ENCODE measurements around the gene NLK. TPM values are rescaled to one million over a fixed set of nuclear protein-coding genes. Genes with fewer than 3 reads are reported as not detected.

Gene NLK
- total RNA-seq, 1 experiment from 2014 or later: 28.0 TPM

- intact Hi-C loops (cut with micrococcal nuclease; ENCODE audit: unreplicated experiment): no loop called here
- ATAC-seq (no peak), DNase-seq (ENCODE audit: low read depth, low spot score) (no peak)
- BruUV-seq (replicated peaks): no TSS peak
- H3K4me1 ChIP-seq (ENCODE audit: control insufficient read depth, insufficient read depth, low read length): peaks cover 28% of the 10 kb centered on the region
- POLR2A ChIA-PET: interaction anchor here (0.6 to 0.7 kb wide), 2 partner anchors 90 to 168 kb away, joined by 3 to 6 read pairs; no protein-coding TSS in a partner anchor
- TF ChIP-seq CTCF (IDR thresholded peaks at IDR 0.05): no peak
- TF ChIP-seq SIN3A (IDR thresholded peaks at IDR 0.05; ENCODE audit: borderline replicate concordance, insufficient read depth, low read depth, low read length): no peak
- TF ChIP-seq TCF7L2 (IDR thresholded peaks at IDR 0.05; ENCODE audit: low read depth, low read length): no peak
- TF ChIP-seq POLR2AphosphoS5 (IDR thresholded peaks at IDR 0.05; ENCODE audit: low read depth, low read length): no peak
- CTCF ChIA-PET: interaction anchor here (0.6 kb wide), 1 partner anchor 14 kb away, joined by 4 read pairs; no protein-coding TSS in a partner anchor
- H3K36me3 ChIP-seq (ENCODE audit: control insufficient read depth, insufficient read depth, low read length): no peaks in the 10 kb centered on the region
- no peak overlapping the region for H3K4me3 ChIP-seq (ENCODE audit: low read depth in 2 of 2, low read length in 2 of 2)
- H3K27me3 ChIP-seq (ENCODE audit: control insufficient read depth, insufficient read depth, low read length): no peaks in the 10 kb centered on the region
- no peak overlapping the region for H3K27ac ChIP-seq (ENCODE audit: low read length)
- in situ Hi-C loops (cut with HindIII; ENCODE audit: low pct_unique_long_range_greater_than_20kb, low sequenced_read_pairs): no loop called here
- H3K9me3 ChIP-seq (ENCODE audit: control insufficient read depth, insufficient read depth, low read depth, low read length): no peaks in the 10 kb centered on the region
These were observed 13.2 kb downstream of the NLK start for GRCh38 chr17:28055546-28056275.

- TF ChIP-seq REST (IDR thresholded peaks at IDR 0.05; ENCODE audit: insufficient read depth in 1 of 2, low read depth in 2 of 2, low read length in 1 of 2) (no peak), TCF7L2 (IDR thresholded peaks at IDR 0.05; ENCODE audit: low read depth, low read length) (no peak), SIN3A (IDR thresholded peaks at IDR 0.05; ENCODE audit: borderline replicate concordance, insufficient read depth, low read depth, low read length) (no peak)
- ChIA-PET POLR2A (no interaction called here), CTCF (no interaction called here)
- no peaks in the 10 kb centered on the region for H3K36me3 ChIP-seq (ENCODE audit: control insufficient read depth, insufficient read depth, low read length)
- DNase-seq (ENCODE audit: low read depth, low spot score): no peak
- intact Hi-C loops (cut with micrococcal nuclease; ENCODE audit: unreplicated experiment) (no loop called here), in situ Hi-C loops (cut with HindIII; ENCODE audit: low pct_unique_long_range_greater_than_20kb, low sequenced_read_pairs) (no loop called here)
- H3K27me3 ChIP-seq (ENCODE audit: control insufficient read depth, insufficient read depth, low read length): no peaks in the 10 kb centered on the region
- ATAC-seq: no peak
- no peaks in the 10 kb centered on the region for H3K9me3 ChIP-seq (ENCODE audit: control insufficient read depth, insufficient read depth, low read depth, low read length)
- BruUV-seq (replicated peaks): no TSS peak
- H3K4me3 ChIP-seq (ENCODE audit: low read depth in 2 of 2, low read length in 2 of 2): no peak overlapping the region
- peaks cover 28% of the 10 kb centered on the region for H3K4me1 ChIP-seq (ENCODE audit: control insufficient read depth, insufficient read depth, low read length)
- H3K27ac ChIP-seq (ENCODE audit: low read length): no peak overlapping the region
These were observed 13.8 kb downstream of the NLK start for GRCh38 chr17:28056276-28056620.

- Histone ChIP-seq H3K4me3 (ENCODE audit: low read depth in 2 of 2, low read length in 2 of 2) (no peak overlapping the region), H3K27ac (ENCODE audit: low read length) (no peak overlapping the region), H3K4me1 (ENCODE audit: control insufficient read depth, insufficient read depth, low read length) (peaks cover 28% of the 10 kb centered on the region), H3K9me3 (ENCODE audit: control insufficient read depth, insufficient read depth, low read depth, low read length) (no peaks in the 10 kb centered on the region), H3K27me3 (ENCODE audit: control insufficient read depth, insufficient read depth, low read length) (no peaks in the 10 kb centered on the region), H3K36me3 (ENCODE audit: control insufficient read depth, insufficient read depth, low read length) (no peaks in the 10 kb centered on the region)
- CTCF ChIA-PET: no interaction called here
- POLR2A ChIA-PET: interaction anchor here (0.7 kb wide), 1 partner anchor 108 kb away, joined by 3 read pairs; no protein-coding TSS in a partner anchor
- intact Hi-C loops (cut with micrococcal nuclease; ENCODE audit: unreplicated experiment) (no loop called here), in situ Hi-C loops (cut with HindIII; ENCODE audit: low pct_unique_long_range_greater_than_20kb, low sequenced_read_pairs) (no loop called here)
- ATAC-seq: no peak
- DNase-seq (ENCODE audit: low read depth, low spot score): no peak
- BruUV-seq (replicated peaks): no TSS peak
- TF ChIP-seq REST (IDR thresholded peaks at IDR 0.05; ENCODE audit: insufficient read depth in 1 of 2, low read depth in 2 of 2, low read length in 1 of 2) (no peak), CTCF (IDR thresholded peaks at IDR 0.05) (no peak), TCF7L2 (IDR thresholded peaks at IDR 0.05; ENCODE audit: low read depth, low read length) (no peak), POLR2AphosphoS5 (IDR thresholded peaks at IDR 0.05; ENCODE audit: low read depth, low read length) (no peak), SIN3A (IDR thresholded peaks at IDR 0.05; ENCODE audit: borderline replicate concordance, insufficient read depth, low read depth, low read length) (no peak)
These were observed 15.3 kb downstream of the NLK start for GRCh38 chr17:28057731-28058246.
